Measurements from ENCODE around the gene LINC00632. TPM values are rescaled to one million over a fixed set of nuclear protein-coding genes. Genes with fewer than 3 reads are reported as not detected.

Gene LINC00632
- total and polyA plus RNA-seq, 8 donors, result 0.25 to 45.4 (median 4.2) TPM

DNA sequence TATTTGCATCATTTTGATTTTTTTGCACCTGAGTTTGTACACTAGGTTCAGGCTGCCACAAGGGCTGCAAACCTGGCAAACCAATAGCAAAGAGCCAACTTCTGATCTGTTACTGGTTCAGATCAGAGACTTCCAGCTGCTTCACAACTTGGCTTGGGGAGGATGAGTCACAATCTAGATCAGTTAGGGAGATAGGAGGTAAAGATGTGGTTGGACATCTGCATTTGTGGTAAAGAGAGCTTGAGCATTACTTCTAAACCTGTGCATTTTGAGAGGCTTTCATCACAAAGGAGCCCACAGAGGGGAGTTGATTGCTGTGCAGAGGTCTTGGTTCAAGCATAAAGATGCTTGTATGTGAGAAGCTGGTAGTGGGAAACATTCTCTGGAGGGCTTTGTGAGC lies 34.5 kb downstream of the LINC00632 start:
- Histone ChIP-seq H3K27me3 (peaks cover 0 to 8% (median 0%) of the 10 kb centered on the region in 3 donors), H3K4me3 (no peak overlapping the region), H3K27ac (no peak overlapping the region), H3K4me1 (no peaks in the 10 kb centered on the region), H3K9me3 (no peaks in the 10 kb centered on the region), H3K36me3 (no peaks in the 10 kb centered on the region)
- intact Hi-C loops (cut with DNase I; ENCODE audit: low total_unique reads), result no loop called here
- TF ChIP-seq EP300 (IDR thresholded peaks at IDR 0.05) (no peak), POLR2AphosphoS5 (IDR thresholded peaks at IDR 0.05) (no peak), POLR2A (IDR thresholded peaks at IDR 0.05) (no peak)
- TF ChIP-seq, protein P1, sequence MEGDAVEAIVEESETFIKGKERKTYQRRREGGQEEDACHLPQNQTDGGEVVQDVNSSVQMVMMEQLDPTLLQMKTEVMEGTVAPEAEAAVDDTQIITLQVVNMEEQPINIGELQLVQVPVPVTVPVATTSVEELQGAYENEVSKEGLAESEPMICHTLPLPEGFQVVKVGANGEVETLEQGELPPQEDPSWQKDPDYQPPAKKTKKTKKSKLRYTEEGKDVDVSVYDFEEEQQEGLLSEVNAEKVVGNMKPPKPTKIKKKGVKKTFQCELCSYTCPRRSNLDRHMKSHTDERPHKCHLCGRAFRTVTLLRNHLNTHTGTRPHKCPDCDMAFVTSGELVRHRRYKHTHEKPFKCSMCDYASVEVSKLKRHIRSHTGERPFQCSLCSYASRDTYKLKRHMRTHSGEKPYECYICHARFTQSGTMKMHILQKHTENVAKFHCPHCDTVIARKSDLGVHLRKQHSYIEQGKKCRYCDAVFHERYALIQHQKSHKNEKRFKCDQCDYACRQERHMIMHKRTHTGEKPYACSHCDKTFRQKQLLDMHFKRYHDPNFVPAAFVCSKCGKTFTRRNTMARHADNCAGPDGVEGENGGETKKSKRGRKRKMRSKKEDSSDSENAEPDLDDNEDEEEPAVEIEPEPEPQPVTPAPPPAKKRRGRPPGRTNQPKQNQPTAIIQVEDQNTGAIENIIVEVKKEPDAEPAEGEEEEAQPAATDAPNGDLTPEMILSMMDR (IDR thresholded peaks at IDR 0.05), result no peak
- no peak for DNase-seq

DNA sequence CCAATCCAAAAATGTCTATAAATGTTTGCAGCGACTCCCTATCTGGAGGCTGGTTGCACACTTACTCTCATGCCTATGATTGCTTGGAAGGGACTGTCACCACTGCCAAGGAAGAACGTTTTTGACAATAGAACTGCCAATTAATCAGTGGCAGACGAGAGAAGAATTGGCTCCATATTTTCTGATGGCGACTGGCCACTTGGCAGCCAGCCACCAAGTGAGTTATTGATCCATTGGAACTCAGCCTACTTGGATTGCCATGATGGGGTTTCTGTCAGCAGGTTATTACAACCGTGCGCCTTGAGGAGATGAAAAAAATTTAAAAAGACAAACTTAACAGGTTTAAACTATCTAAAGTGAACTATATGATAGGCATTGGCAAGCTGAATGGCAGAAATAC lies 47.4 kb downstream of the LINC00632 start:
- peaks cover 0 to 3% (median 0%) of the 10 kb centered on the region in 4 donors for H3K4me1 ChIP-seq
- no peaks in the 10 kb centered on the region for H3K9me3 ChIP-seq
- DNase-seq, result no peak
- TF ChIP-seq POLR2AphosphoS5 (IDR thresholded peaks at IDR 0.05), result no peak
- TF ChIP-seq, protein P1 (IDR thresholded peaks at IDR 0.05), result no peak
- no peak for TF ChIP-seq EP300 (IDR thresholded peaks at IDR 0.05)
- TF ChIP-seq POLR2A (IDR thresholded peaks at IDR 0.05), result no peak
- no peaks in the 10 kb centered on the region for H3K27me3 ChIP-seq
- WGBS, 5 donors, result 32 to 60% (median 44%) methylated on average over 6 of the region's 6 CpGs
- intact Hi-C loops (cut with DNase I; ENCODE audit: low total_unique reads), result no loop called here
- no peak overlapping the region for H3K4me3 ChIP-seq
- H3K36me3 ChIP-seq, result no peaks in the 10 kb centered on the region
- H3K27ac ChIP-seq, result no peak overlapping the region

DNA sequence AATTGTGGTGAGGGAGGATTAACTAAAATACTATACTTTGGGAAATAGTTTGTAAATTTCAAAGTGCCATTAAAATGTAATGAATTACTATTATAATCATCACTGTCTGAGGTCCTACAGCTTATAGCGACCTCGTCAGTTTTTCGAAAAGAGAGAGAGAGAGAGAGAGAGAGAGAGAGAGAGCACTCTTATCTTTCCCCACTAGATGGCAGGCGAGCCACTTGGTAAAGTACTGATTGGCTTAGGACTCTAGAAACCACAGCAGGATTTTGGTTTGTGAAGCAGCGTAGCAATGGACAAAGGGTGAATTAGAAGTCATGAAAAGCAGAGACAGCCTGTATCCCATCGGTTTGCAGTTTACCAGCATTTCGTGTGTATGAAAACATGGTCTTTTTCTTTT lies 52.5 kb downstream of the LINC00632 start:
- TF ChIP-seq POLR2AphosphoS5 (IDR thresholded peaks at IDR 0.05), result no peak
- TF ChIP-seq, protein P1 (IDR thresholded peaks at IDR 0.05), result peak in 4 of 7 experiments; percentile 44 to 66 (median 60)
- H3K27me3 ChIP-seq, result peaks cover 0 to 25% (median 12%) of the 10 kb centered on the region in 3 donors
- WGBS, 5 donors, result 0 to 2% (median 1%) methylated on average over 7 of the region's 7 CpGs
- intact Hi-C loops (cut with DNase I; ENCODE audit: low total_unique reads), result no loop called here
- no peaks in the 10 kb centered on the region for H3K36me3 ChIP-seq
- no peaks in the 10 kb centered on the region for H3K9me3 ChIP-seq
- H3K27ac ChIP-seq, result no peak overlapping the region
- peak; percentile 38 to 79 for DNase-seq
- peaks cover 0 to 13% (median 11%) of the 10 kb centered on the region in 4 donors for H3K4me1 ChIP-seq
- H3K4me3 ChIP-seq, result no peak overlapping the region

DNA sequence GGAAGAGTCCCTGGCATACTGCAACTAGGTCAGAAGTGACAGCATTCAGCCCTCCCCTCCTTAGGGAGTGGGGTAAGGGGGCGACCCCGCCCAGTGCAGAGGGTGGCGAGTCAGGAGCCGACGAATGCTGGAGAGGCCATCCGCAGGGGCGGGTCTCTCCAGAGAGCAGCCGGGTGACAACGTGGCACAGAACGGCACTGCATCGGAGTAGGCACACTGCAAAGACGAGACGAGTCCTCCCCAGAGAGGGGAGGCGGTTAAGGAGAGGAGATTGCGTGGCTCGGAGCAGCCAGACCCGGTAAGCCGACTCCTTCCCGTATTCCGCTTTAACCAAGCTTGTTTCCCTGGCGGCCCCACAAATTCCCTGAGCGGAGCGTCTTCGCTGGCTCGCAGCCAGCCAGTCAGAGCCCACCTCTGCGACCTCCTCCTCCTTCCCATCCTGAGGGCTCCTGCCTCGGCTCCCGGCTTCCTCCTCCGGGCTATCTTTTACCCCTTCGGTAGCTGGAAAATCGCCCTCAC lies 54.9 kb downstream of the LINC00632 start:
- H3K27me3 ChIP-seq, result peaks cover 0 to 25% (median 12%) of the 10 kb centered on the region in 3 donors
- H3K36me3 ChIP-seq, result no peaks in the 10 kb centered on the region
- peak in 1 of 2 donors; percentile 57 for DNase-seq
- H3K27ac ChIP-seq, result no peak overlapping the region
- H3K4me3 ChIP-seq, result peak overlapping the region; percentile 39 to 43 (median 40)
- TF ChIP-seq POLR2A (IDR thresholded peaks at IDR 0.05), result no peak
- TF ChIP-seq POLR2AphosphoS5 (IDR thresholded peaks at IDR 0.05), result no peak
- TF ChIP-seq, protein P1 (IDR thresholded peaks at IDR 0.05), result no peak
- TF ChIP-seq EP300 (IDR thresholded peaks at IDR 0.05), result no peak
- intact Hi-C loops (cut with DNase I; ENCODE audit: low total_unique reads), result no loop called here
- H3K9me3 ChIP-seq, result no peaks in the 10 kb centered on the region
- peaks cover 0 to 13% (median 11%) of the 10 kb centered on the region in 4 donors for H3K4me1 ChIP-seq
- WGBS, 5 donors, result 1 to 39% (median 8%) methylated on average over 11 to 31 of the region's 31 CpGs

Measured in stomach (tissue), 9 donors.